ENCODE data around the gene ZAP70. TPM values are rescaled to one million over a fixed set of nuclear protein-coding genes. Genes with fewer than 3 reads are reported as not detected.

Gene ZAP70
- total RNA-seq, 2 donors from 2014 or later, result 3.4 to 5.3 TPM

GRCh38 chr2:97703741-97704140 lies 9.6 kb upstream of the ZAP70 start:
- Histone ChIP-seq H3K27me3 (replicated peaks; ENCODE audit: insufficient read depth) (no peaks in the 10 kb centered on the region), H3K27ac (no peak overlapping the region), H3K9me3 (no peaks in the 10 kb centered on the region), H3K4me1 (ENCODE audit: control insufficient read depth in 1 of 2, low read depth in 2 of 2) (no peaks in the 10 kb centered on the region), H3K4me3 (no peak overlapping the region), H3K36me3 (no peaks in the 10 kb centered on the region)
- ATAC-seq (ENCODE audit: insufficient number of reproducible peaks, low FRiP score, low read depth) (no peak), DNase-seq (ENCODE audit: low spot score) (no peak)
- no peak for TF ChIP-seq CTCF (IDR thresholded peaks at IDR 0.05)

DNA sequence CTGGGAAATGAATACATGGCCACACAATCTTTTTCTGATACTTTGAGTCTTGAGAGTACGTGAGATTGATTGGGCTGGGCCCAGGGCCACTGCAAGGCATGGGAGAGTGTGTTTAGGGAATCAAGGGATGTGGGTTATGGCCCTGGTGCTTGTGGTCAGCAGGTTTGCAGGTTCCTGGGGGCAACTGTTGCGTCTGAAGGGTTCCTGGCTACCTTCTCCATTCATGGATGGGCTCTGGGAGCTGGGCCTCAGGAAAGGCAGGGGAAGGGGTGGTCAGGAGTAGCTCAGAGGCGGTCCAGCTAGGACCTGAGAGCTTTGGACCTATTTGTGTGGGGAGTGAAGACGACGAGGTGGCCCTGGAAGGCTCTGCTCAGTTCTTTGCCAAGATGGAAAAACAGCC lies 8.4 kb upstream of the ZAP70 start:
- no peak for TF ChIP-seq CTCF (IDR thresholded peaks at IDR 0.05)
- DNase-seq (ENCODE audit: low spot score), result no peak
- Histone ChIP-seq H3K27ac (no peak overlapping the region), H3K4me3 (no peak overlapping the region), H3K36me3 (no peaks in the 10 kb centered on the region), H3K9me3 (no peaks in the 10 kb centered on the region), H3K4me1 (ENCODE audit: control insufficient read depth in 1 of 2, low read depth in 2 of 2) (no peaks in the 10 kb centered on the region), H3K27me3 (replicated peaks; ENCODE audit: insufficient read depth) (no peaks in the 10 kb centered on the region)
- ATAC-seq (ENCODE audit: insufficient number of reproducible peaks, low FRiP score, low read depth), result no peak

DNA sequence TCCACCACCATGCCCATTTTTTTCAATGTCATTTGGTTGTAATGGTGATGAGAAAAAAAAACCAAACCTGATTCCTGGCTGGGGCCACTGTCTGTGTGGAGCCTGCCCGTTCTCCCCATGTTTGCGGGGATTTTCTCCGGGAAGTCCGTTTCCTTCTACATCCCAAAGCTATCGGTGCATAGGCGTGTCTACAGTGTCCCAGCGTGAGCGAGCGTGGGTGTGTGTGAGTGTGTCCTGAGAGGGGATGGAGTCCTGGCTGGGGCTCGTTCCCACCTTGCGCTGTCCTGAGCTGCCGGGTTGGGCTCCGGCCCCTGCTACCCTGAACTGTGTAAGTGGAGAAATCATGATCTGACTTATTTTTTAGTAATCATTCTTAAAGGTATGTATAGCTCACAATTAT lies 7.3 kb upstream of the ZAP70 start:
- H3K27ac ChIP-seq, result no peak overlapping the region
- DNase-seq (ENCODE audit: low spot score) (no peak), ATAC-seq (ENCODE audit: insufficient number of reproducible peaks, low FRiP score, low read depth) (no peak)
- H3K36me3 ChIP-seq, result no peaks in the 10 kb centered on the region
- no peaks in the 10 kb centered on the region for H3K27me3 ChIP-seq (replicated peaks; ENCODE audit: insufficient read depth)
- H3K4me1 ChIP-seq (ENCODE audit: control insufficient read depth in 1 of 2, low read depth in 2 of 2), result no peaks in the 10 kb centered on the region
- no peak for TF ChIP-seq CTCF (IDR thresholded peaks at IDR 0.05)
- no peaks in the 10 kb centered on the region for H3K9me3 ChIP-seq
- no peak overlapping the region for H3K4me3 ChIP-seq

DNA sequence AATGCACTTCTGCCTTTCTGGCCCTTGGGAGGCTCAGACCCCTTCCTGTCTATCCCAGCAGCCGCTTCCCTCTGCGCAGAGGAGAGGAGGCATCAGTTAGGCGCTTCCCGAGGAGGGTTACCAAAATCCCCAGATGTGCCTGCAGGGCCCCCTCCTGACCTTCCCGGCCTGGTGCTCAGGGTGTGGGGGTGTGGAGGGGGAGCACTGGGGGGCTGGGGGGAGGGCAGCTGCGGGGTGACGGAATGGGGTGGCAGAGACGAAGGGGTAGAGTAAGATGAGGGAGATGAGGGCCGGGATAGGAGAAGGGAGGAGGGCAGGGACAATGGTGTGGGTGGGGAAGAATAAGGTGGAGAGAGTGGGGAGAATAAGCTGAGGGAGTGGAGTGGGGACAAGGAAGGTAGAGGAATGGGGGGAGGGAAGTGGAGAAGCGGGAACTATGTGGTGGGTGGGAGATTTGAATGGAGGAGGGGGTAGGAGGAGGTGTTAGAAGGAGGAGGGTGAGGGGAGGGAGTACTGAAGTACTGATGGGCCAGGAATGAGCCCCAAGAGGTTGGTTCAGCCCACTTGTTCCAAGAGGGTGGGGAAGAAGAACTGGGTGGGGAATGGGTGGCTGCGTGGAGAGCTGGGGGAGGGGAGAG lies 6.5 kb upstream of the ZAP70 start:
- Histone ChIP-seq H3K4me3 (no peak overlapping the region), H3K36me3 (no peaks in the 10 kb centered on the region), H3K27me3 (replicated peaks; ENCODE audit: insufficient read depth) (no peaks in the 10 kb centered on the region), H3K4me1 (ENCODE audit: control insufficient read depth in 1 of 2, low read depth in 2 of 2) (no peaks in the 10 kb centered on the region), H3K27ac (no peak overlapping the region), H3K9me3 (no peaks in the 10 kb centered on the region)
- no peak for DNase-seq (ENCODE audit: low spot score)
- no peak for TF ChIP-seq CTCF (IDR thresholded peaks at IDR 0.05)
- no peak for ATAC-seq (ENCODE audit: insufficient number of reproducible peaks, low FRiP score, low read depth)

DNA sequence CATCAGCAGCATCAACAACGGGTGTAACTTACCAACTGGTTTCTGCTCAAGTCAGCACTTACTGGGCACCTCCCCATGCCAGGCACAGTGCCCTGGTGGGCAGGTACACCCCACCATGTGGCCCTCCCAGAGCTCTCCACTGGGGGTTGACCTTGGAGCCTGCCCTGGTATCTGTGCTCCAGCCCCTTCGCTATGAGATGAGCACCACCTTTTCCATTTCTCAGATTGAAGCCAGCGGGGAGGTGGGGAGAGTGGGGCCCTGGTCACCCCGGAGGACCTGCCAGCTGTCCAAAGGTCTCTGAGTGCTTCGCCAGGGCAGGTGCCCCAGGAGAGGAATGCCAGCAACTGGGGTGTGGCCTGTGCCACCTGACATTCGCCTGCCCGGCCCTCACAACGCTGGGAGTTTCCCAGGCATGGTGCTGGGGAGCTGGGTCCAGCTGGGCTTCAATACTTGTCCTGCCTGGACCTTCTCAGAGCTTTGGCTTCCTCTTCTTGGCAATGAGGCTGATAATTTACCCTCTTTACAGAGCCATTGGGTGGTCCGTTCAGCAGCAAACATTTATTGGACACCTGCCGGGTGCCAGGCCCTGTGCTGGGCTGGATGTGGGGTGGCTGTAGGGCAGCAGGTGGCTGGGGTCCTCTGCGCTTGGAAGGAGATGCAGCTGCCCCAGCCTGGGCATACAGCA lies 5.9 kb upstream of the ZAP70 start:
- no peak overlapping the region for H3K27ac ChIP-seq
- H3K27me3 ChIP-seq (replicated peaks; ENCODE audit: insufficient read depth), result no peaks in the 10 kb centered on the region
- DNase-seq (ENCODE audit: low spot score) (no peak), ATAC-seq (ENCODE audit: insufficient number of reproducible peaks, low FRiP score, low read depth) (no peak)
- H3K36me3 ChIP-seq, result no peaks in the 10 kb centered on the region
- H3K4me1 ChIP-seq (ENCODE audit: control insufficient read depth in 1 of 2, low read depth in 2 of 2), result no peaks in the 10 kb centered on the region
- H3K9me3 ChIP-seq, result no peaks in the 10 kb centered on the region
- no peak for TF ChIP-seq CTCF (IDR thresholded peaks at IDR 0.05)
- no peak overlapping the region for H3K4me3 ChIP-seq
